A549 (cell line): Measurements from ENCODE around the gene FAM20A. TPM values are rescaled to one million over a fixed set of nuclear protein-coding genes. Genes with fewer than 3 reads are reported as not detected.

Source experiments
- ATAC-seq, 2 experiments: fragments of 200-7000 bp in 1 of 2; fragments of >200 bp in 1 of 2; cut with Nextera tagmentation in 1 of 2; cut with Tn5 transposase in 1 of 2; 3 replicates each; pipeline versions ENCODE4 v1.8.0 to v1.9.1; 2018 to 2020; ENCODE audit warnings: mild to moderate bottlenecking in 1 of 2, moderate library complexity in 1 of 2
- CTCF ChIA-PET: fragments of 300-600 bp; sonication (Branson Sonifier 250); formaldehyde crosslinking; extraction: SDS; loops from one replicate; lab custom pipeline; 2021; ENCODE audit warnings: antibody characterized with exemption, inconsistent platforms; lab: Yijun Ruan, JAX
- POLR2A ChIA-PET: fragments of 350-600 bp; formaldehyde crosslinking; extraction: SDS; loops from one replicate; lab custom pipeline; 2021; ENCODE audit warnings: antibody characterized with exemption, inconsistent platforms; lab: Yijun Ruan, JAX
- DNase-seq, 2 experiments: peaks; one replicate each; pipeline versions ENCODE4 v3.0.0 to v3.0.0-alpha.2; 2011 to 2016; ENCODE audit warnings: low read depth in 1 of 2, low spot score in 1 of 2
- FAIRE-seq: peaks from 2 replicates; lab custom pipeline; 2011; peaks lifted over from hg19 to GRCh38; lab: Jason Lieb, UNC
- H3K27ac ChIP-seq, 2 experiments: fragments of >200 bp; sonication (Bioruptor Twin); formaldehyde crosslinking; 3 replicates each; pipeline ENCODE4 v1.5.1; 2016 to 2017
- H3K4me1 ChIP-seq: fragments of >200 bp; sonication (Bioruptor Twin); formaldehyde crosslinking; 3 replicates; pipeline ENCODE4 v1.6.1; 2016
- H3K4me2 ChIP-seq: fragments of >200 bp; sonication (Bioruptor Twin); formaldehyde crosslinking; 3 replicates; pipeline ENCODE4 v1.6.1; 2016
- H3K4me3 ChIP-seq: fragments of >200 bp; sonication (Bioruptor Twin); formaldehyde crosslinking; 3 replicates; pipeline ENCODE4 v1.5.1; 2016
- H3K9me3 ChIP-seq: fragments of >200 bp; sonication (Bioruptor Twin); formaldehyde crosslinking; 3 replicates; pipeline ENCODE4 v1.6.1; 2016
- ATOH8 ChIP-seq: fragments of 250-450 bp; sonication (Bioruptor Pico); IDR thresholded peaks from 2 replicates; pipeline ENCODE4 v1.5.0; 2020; ENCODE audit warnings: low read depth, mild to moderate bottlenecking, moderate library complexity
- CBX2 ChIP-seq: fragments of 200-600 bp; sonication (generic); IDR thresholded peaks from 2 replicates; pipeline ENCODE4 v1.6.1; 2016; ENCODE audit warnings: low read depth, mild to moderate bottlenecking, borderline replicate concordance
- CBX8 ChIP-seq: fragments of 200-600 bp; sonication (generic); IDR thresholded peaks from 2 replicates; pipeline ENCODE4 v1.6.1; 2016
- CHD2 ChIP-seq: fragments of 150-350 bp; IDR thresholded peaks from 2 replicates; pipeline ENCODE4 v1.6.1; 2014; ENCODE audit warnings: low read length; ENCODE audit not compliant: partially characterized antibody
- CTCF ChIP-seq: fragments of >200 bp; sonication (Bioruptor Twin); formaldehyde crosslinking; IDR thresholded peaks from 3 replicates; pipeline ENCODE4 v1.5.1; 2016
- EP300 ChIP-seq, 2 experiments: fragments of >200 bp; sonication (Bioruptor Twin); formaldehyde crosslinking; IDR thresholded peaks; 2 replicates in 1 of 2; 3 replicates in 1 of 2; pipeline ENCODE4 v1.6.1; 2016 to 2017
- ESRRA ChIP-seq: fragments of 150-350 bp; IDR thresholded peaks from 2 replicates; pipeline ENCODE4 v1.6.1; 2014; ENCODE audit warnings: mild to moderate bottlenecking, low read length, borderline replicate concordance
- GATA3 ChIP-seq: IDR thresholded peaks from 2 replicates; pipeline ENCODE4 v1.6.1; 2012; ENCODE audit warnings: borderline replicate concordance
- HMGXB4 ChIP-seq: fragments of 250-450 bp; sonication (Bioruptor Pico); IDR thresholded peaks from 2 replicates; pipeline ENCODE4 v1.5.0; 2021; ENCODE audit warnings: mild to moderate bottlenecking, moderate library complexity, borderline replicate concordance
- JUN ChIP-seq, 2 experiments: fragments of >200 bp; sonication (Bioruptor Twin); formaldehyde crosslinking; IDR thresholded peaks; 2 replicates in 1 of 2; 3 replicates in 1 of 2; pipeline ENCODE4 v1.6.1; 2016 to 2017
- KDM5A ChIP-seq: fragments of 200-600 bp; sonication (generic); IDR thresholded peaks from 2 replicates; pipeline ENCODE4 v1.6.1; 2016; ENCODE audit warnings: antibody characterized with exemption, mild to moderate bottlenecking
- MAFK ChIP-seq: fragments of 450-650 bp; IDR thresholded peaks from 2 replicates; pipeline ENCODE4 v1.6.1; 2014; ENCODE audit not compliant: partially characterized antibody
- NFE2L2 ChIP-seq: fragments of 150-350 bp; conservative IDR thresholded peaks from 2 replicates; pipeline ENCODE4 v1.6.1; 2014; ENCODE audit warnings: low read length
- PBX3 ChIP-seq: IDR thresholded peaks from 2 replicates; pipeline ENCODE4 v1.6.1; 2012
- POLR2AphosphoS2 ChIP-seq: conservative IDR thresholded peaks from 2 replicates; pipeline ENCODE4 v1.6.1; 2012; ENCODE audit warnings: low read length, improper control_type of control experiment, inconsistent platforms
- RARB ChIP-seq: fragments of 250-450 bp; sonication (Bioruptor Pico); IDR thresholded peaks from 2 replicates; pipeline ENCODE4 v1.8.0; 2021; ENCODE audit warnings: mild to moderate bottlenecking, moderate library complexity
- RFX5 ChIP-seq: fragments of 450-650 bp; IDR thresholded peaks from 2 replicates; pipeline ENCODE4 v1.7.1; 2014; ENCODE audit warnings: antibody characterized with exemption, mild to moderate bottlenecking, moderate library complexity
- SMC3 ChIP-seq: fragments of >200 bp; sonication (Bioruptor Twin); formaldehyde crosslinking; IDR thresholded peaks from 3 replicates; pipeline ENCODE4 v1.6.1; 2018; ENCODE audit warnings: inconsistent platforms
- SREBF2 ChIP-seq: fragments of 450-650 bp; IDR thresholded peaks from 2 replicates; pipeline ENCODE4 v1.6.1; 2014; ENCODE audit warnings: mild to moderate bottlenecking, moderate library complexity
- TFCP2L1 ChIP-seq: fragments of 250-450 bp; sonication (Bioruptor Pico); IDR thresholded peaks from 2 replicates; pipeline ENCODE4 v1.5.0; 2021; ENCODE audit warnings: mild to moderate bottlenecking
- ZSCAN20 ChIP-seq: fragments of 250-450 bp; sonication (Bioruptor Pico); IDR thresholded peaks from 2 replicates; pipeline ENCODE4 v1.8.0; 2022; ENCODE audit warnings: mild to moderate bottlenecking, moderate library complexity
- WGBS: methylation state at CpG from one replicate; pipeline ENCODE4 v1.1.6; 2017; ENCODE audit errors: missing lambda C conversion rate; 5-methylcytosine and 5-hydroxymethylcytosine counted together
- polyA plus RNA-seq, 4 experiments: library from polyadenylated mRNA; depleted of rRNA in 3 of 4; stranded (reverse); fragments of >200 nt; fragmentation: RNase III in 1 of 4; extraction: RNeasy Plus Mini Kit Qiagen cat#74134 plus additional on column Dnase treatment in 1 of 4; gene quantifications; 2 replicates in 3 of 4; 3 replicates in 1 of 4; pipeline ENCODE4 v1.2.3, GENCODE V29; 2011 to 2017

FAM20A gene
- polyA plus RNA-seq, 2 of the 4 experiments (the other 2 are of a cell fraction), result 0.05 to 0.09 TPM

GRCh38 chr17:68577497-68577821 is 23.7 kb downstream of the FAM20A start:
- DNase-seq (no peak), FAIRE-seq (no peak), ATAC-seq (no peak)
- ChIA-PET POLR2A (no interaction called here), CTCF (interaction anchor here (0.7 to 2.4 kb wide), 5 partner anchors 11 to 153 kb away, joined by 3 to 8 read pairs (median 3); no protein-coding TSS in a partner anchor)
- WGBS, result 92% methylated on average over 3 of the region's 3 CpGs
- no peak overlapping the region for H3K4me3 ChIP-seq
- no peaks in the 10 kb centered on the region for H3K4me1 ChIP-seq
- H3K27ac ChIP-seq, result no peak overlapping the region
- H3K9me3 ChIP-seq, result no peaks in the 10 kb centered on the region
- no peak overlapping the region for H3K4me2 ChIP-seq
- TF ChIP-seq NFE2L2, result no peak
- TF ChIP-seq SMC3, result no peak
- no peak for TF ChIP-seq ESRRA
- no peak for TF ChIP-seq CHD2
- no peak for TF ChIP-seq HMGXB4
- TF ChIP-seq CBX2, result no peak
- no peak for TF ChIP-seq MAFK

- Histone ChIP-seq H3K9me3 (no peaks in the 10 kb centered on the region), H3K27ac (no peak overlapping the region), H3K4me3 (no peak overlapping the region), H3K4me2 (no peak overlapping the region), H3K4me1 (no peaks in the 10 kb centered on the region)
- CTCF ChIA-PET, result interaction anchor here (0.7 to 2.4 kb wide), 6 partner anchors 11 to 184 kb away, joined by 3 to 8 read pairs (median 3); no protein-coding TSS in a partner anchor
- whole genome bisulfite sequencing, result 53% methylated on average over 8 of the region's 8 CpGs
- TF ChIP-seq RARB (CRISPR knock-in tag) (no peak), GATA3 (no peak)
- POLR2A ChIA-PET, result no interaction called here
- FAIRE-seq (no peak), DNase-seq (no peak), ATAC-seq (peak; percentile 48 to 70; a peak in 5 of 6 replicates)
Measured at GRCh38 chr17:68576811-68577496, 24.2 kb downstream of the FAM20A start.

- no peak for DNase-seq
- ChIA-PET POLR2A (no interaction called here), CTCF (interaction anchor here (0.8 to 1.2 kb wide), 2 partner anchors 106 to 300 kb away, joined by 3 read pairs; no protein-coding TSS in a partner anchor)
- no peaks in the 10 kb centered on the region for H3K4me1 ChIP-seq
- no peak overlapping the region for H3K27ac ChIP-seq
- H3K4me3 ChIP-seq, result no peak overlapping the region
- no peak for FAIRE-seq
- TF ChIP-seq EP300 (IDR thresholded peaks at IDR 0.05) (no peak), POLR2AphosphoS2 (no peak), ZSCAN20 (CRISPR knock-in tag) (no peak), SREBF2 (no peak), RFX5 (no peak), PBX3 (no peak), CBX2 (no peak), TFCP2L1 (no peak), RARB (CRISPR knock-in tag) (no peak), CHD2 (no peak), JUN (IDR thresholded peaks at IDR 0.05) (no peak), CTCF (no peak), ATOH8 (no peak), CBX8 (no peak), KDM5A (no peak)
- ATAC-seq, result no peak
- 58% methylated on average over 2 of the region's 2 CpGs for WGBS
- H3K4me2 ChIP-seq, result no peak overlapping the region
- no peaks in the 10 kb centered on the region for H3K9me3 ChIP-seq
Measured at GRCh38 chr17:68576137-68576536, 25.0 kb downstream of the FAM20A start.
